Neuronal stem cell (in vitro differentiated cells): Measurements from ENCODE around the gene AOPEP.

Source experiments
- DNase-seq: peaks from one replicate; pipeline ENCODE4 v3.0.0-alpha.2; 2013; ENCODE audit warnings: low spot score
- H2AFZ ChIP-seq: one replicate; pipeline ENCODE4 v1.6.1; 2013; ENCODE audit warnings: mild to moderate bottlenecking, low read length, inconsistent platforms
- H2AK5ac ChIP-seq: 2 replicates; pipeline ENCODE4 v1.6.1; 2013; ENCODE audit warnings: low read depth, mild to moderate bottlenecking, inconsistent platforms, low read length, moderate library complexity, mixed read lengths
- H2BK120ac ChIP-seq: 2 replicates; pipeline ENCODE4 v1.6.1; 2013; ENCODE audit warnings: low read depth, mild to moderate bottlenecking, inconsistent platforms, low read length, moderate library complexity, mixed read lengths
- H2BK12ac ChIP-seq: one replicate; pipeline ENCODE4 v1.6.1; 2013; ENCODE audit warnings: low read length, inconsistent platforms
- H2BK15ac ChIP-seq: 2 replicates; pipeline ENCODE4 v1.6.1; 2013; ENCODE audit warnings: mild to moderate bottlenecking, low read length, inconsistent platforms, mixed read lengths
- H2BK5ac ChIP-seq: one replicate; pipeline ENCODE4 v1.6.1; 2013; ENCODE audit warnings: inconsistent platforms, mild to moderate bottlenecking, low read length, moderate library complexity
- H3K14ac ChIP-seq: one replicate; pipeline ENCODE4 v1.6.1; 2013; ENCODE audit warnings: low read length, inconsistent platforms
- H3K18ac ChIP-seq: 2 replicates; pipeline ENCODE4 v1.6.1; 2013; ENCODE audit warnings: low read length, inconsistent platforms
- H3K23ac ChIP-seq: 2 replicates; pipeline ENCODE4 v1.6.1; 2013; ENCODE audit warnings: low read depth, mild to moderate bottlenecking, mixed read lengths, low read length, inconsistent platforms; ENCODE audit not compliant: poor library complexity
- H3K27ac ChIP-seq: replicated peaks from 3 replicates; pipeline ENCODE4 v1.5.1; 2013; ENCODE audit warnings: low read length, inconsistent platforms
- H3K27me3 ChIP-seq, 3 experiments: 2 replicates each; pipeline ENCODE4 v1.6.1; 2013; ENCODE audit warnings: low read length in 3 of 3, mild to moderate bottlenecking in 2 of 3, inconsistent platforms in 1 of 3, low read depth in 1 of 3, mixed read lengths in 1 of 3, moderate library complexity in 1 of 3; ENCODE audit not compliant: control insufficient read depth in 3 of 3, insufficient read depth in 3 of 3
- H3K36me3 ChIP-seq, 2 donors: replicated peaks in 1 of 2; 2 replicates each; pipeline ENCODE4 v1.6.1; 2013; ENCODE audit warnings: low read length in 2 of 2; ENCODE audit not compliant: control insufficient read depth in 2 of 2, insufficient read depth in 2 of 2
- H3K4ac ChIP-seq: 2 replicates; pipeline ENCODE4 v1.6.1; 2013; ENCODE audit warnings: inconsistent platforms, mild to moderate bottlenecking, low read length, moderate library complexity
- H3K4me1 ChIP-seq, 2 donors: 1 replicate in 1 of 2; 2 replicates in 1 of 2; pipeline ENCODE4 v1.6.1; 2013; ENCODE audit warnings: low read length in 2 of 2, low read depth in 1 of 2; ENCODE audit not compliant: control insufficient read depth in 2 of 2, insufficient read depth in 1 of 2
- H3K4me2 ChIP-seq: one replicate; pipeline ENCODE4 v1.6.1; 2013; ENCODE audit warnings: mild to moderate bottlenecking, low read length, inconsistent platforms; ENCODE audit not compliant: insufficient read depth, poor library complexity, severe bottlenecking
- H3K4me3 ChIP-seq, 2 donors: 2 replicates each; pipeline ENCODE4 v1.5.1; 2013; ENCODE audit warnings: low read length in 2 of 2, mild to moderate bottlenecking in 2 of 2, inconsistent platforms in 1 of 2, moderate library complexity in 1 of 2
- H3K79me1 ChIP-seq: one replicate; pipeline ENCODE4 v1.6.1; 2013; ENCODE audit warnings: low read depth, mild to moderate bottlenecking, inconsistent platforms, low read length, moderate library complexity
- H3K9ac ChIP-seq: one replicate; pipeline ENCODE4 v1.6.1; 2013; ENCODE audit warnings: mild to moderate bottlenecking, low read depth, low read length, inconsistent platforms; ENCODE audit not compliant: poor library complexity
- H3K9me3 ChIP-seq, 2 donors: replicated peaks in 1 of 2; 2 replicates each; pipeline versions ENCODE3 to v1.6.1; 2013; ENCODE audit warnings: low read length in 2 of 2, mild to moderate bottlenecking in 2 of 2, inconsistent platforms in 1 of 2, low read depth in 1 of 2, mixed read lengths in 1 of 2, moderate library complexity in 1 of 2; ENCODE audit not compliant: control insufficient read depth in 2 of 2, insufficient read depth in 1 of 2
- H4K8ac ChIP-seq: one replicate; pipeline ENCODE4 v1.6.1; 2013; ENCODE audit warnings: low read depth, mild to moderate bottlenecking, inconsistent platforms, low read length, moderate library complexity
- H4K91ac ChIP-seq: one replicate; pipeline ENCODE4 v1.6.1; 2013; ENCODE audit warnings: low read length, low read depth, mild to moderate bottlenecking, inconsistent platforms; ENCODE audit not compliant: poor library complexity
- WGBS, 2 donors: extraction: QIAGEN DNeasy Blood & Tissue Kit; methylation state at CpG; one replicate each; pipeline ENCODE4 v1.1.7; 2013; ENCODE audit warnings: missing lambda C conversion rate in 2 of 2, mixed read lengths in 1 of 2; ENCODE audit not compliant: insufficient read length in 2 of 2, insufficient replicate concordance in 1 of 2; ENCODE audit errors: extremely low coverage in 2 of 2; 5-methylcytosine and 5-hydroxymethylcytosine counted together

AOPEP gene

DNA sequence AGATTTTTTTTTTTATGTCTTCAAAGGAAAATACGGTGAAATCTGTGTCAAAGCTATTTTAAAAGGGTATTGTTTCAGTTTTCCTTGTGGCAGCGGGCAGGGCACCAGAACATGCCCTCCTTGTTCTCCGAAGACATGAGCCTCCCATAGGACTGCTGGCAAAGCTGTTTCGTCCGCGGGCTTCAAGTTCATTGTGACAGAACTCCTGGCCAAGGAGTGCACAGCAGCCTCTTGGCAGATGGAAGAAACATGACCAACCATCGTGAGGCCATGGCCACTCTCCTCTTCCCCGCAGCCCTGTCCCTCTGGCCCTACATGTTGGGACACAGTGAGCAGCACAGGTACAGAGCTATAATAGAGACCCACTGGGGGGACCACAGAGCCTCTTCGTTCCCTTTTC, 99.5 kb downstream of the AOPEP start:
- Histone ChIP-seq H2BK5ac (no peak overlapping the region), H3K27me3 (no peaks in the 10 kb centered on the region), H3K36me3 (peaks cover 0 to 4% of the 10 kb centered on the region in 2 donors), H3K27ac (no peak overlapping the region), H3K14ac (no peak overlapping the region), H3K4me2 (no peak overlapping the region), H3K9ac (no peak overlapping the region), H3K9me3 (peaks cover 0 to 3% of the 10 kb centered on the region in 2 donors), H3K4ac (no peak overlapping the region), H3K18ac (peak overlapping the region; percentile 59), H3K79me1 (no peaks in the 10 kb centered on the region), H4K91ac (no peak overlapping the region), H2AFZ (no peak overlapping the region), H3K4me3 (no peak overlapping the region), H3K4me1 (peaks cover 9 to 19% of the 10 kb centered on the region in 2 donors), H2BK12ac (no peak overlapping the region), H2BK120ac (no peak overlapping the region), H4K8ac (no peak overlapping the region), H2AK5ac (no peak overlapping the region), H2BK15ac (no peak overlapping the region), H3K23ac (no peak overlapping the region)
- no CpG with 5 or more reads among the region's 9 CpGs for WGBS, 2 donors
- DNase-seq = no peak

DNA sequence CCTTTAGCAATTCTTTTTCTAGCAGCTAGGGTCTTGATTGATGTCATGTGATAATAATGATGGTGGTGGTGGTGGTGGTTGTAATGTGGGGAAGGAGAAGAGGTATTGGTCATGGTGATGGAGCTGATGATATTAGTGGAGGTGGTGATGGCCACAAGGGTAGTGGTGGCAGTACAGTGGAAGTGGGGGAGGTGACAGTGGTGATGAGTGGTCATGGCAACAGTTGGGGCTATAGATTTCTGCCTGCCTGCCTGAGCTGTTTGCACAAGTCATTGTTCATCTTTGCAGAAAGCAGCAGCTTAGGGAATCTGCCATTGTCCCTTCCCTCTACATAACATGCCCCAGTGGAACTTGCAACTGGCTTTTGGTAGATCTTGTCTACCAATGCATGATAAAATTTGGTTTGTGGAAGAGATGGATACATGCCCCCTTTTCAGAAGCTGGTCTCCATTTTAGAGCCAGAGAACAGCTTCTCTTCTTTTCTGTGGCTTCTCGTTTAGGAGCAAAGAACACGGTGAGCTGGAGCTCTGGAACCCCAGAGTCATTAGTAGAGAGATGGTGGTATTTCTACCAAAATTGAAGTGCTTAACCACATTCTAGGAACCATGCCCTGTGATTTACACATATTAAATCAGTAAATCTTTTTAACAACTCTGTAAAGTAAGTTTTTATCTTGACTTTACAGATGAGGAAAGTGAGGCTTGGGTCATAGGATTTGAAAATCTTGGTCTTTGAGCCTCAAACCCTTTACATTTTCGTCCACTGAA, 100.3 kb downstream of the AOPEP start:
- Histone ChIP-seq H2BK5ac (no peak overlapping the region), H3K9me3 (peaks cover 0 to 11% of the 10 kb centered on the region in 2 donors), H2AK5ac (no peak overlapping the region), H2BK120ac (no peak overlapping the region), H2BK12ac (no peak overlapping the region), H2BK15ac (no peak overlapping the region), H3K23ac (no peak overlapping the region), H3K36me3 (peaks cover 0 to 4% of the 10 kb centered on the region in 2 donors), H3K79me1 (no peaks in the 10 kb centered on the region), H3K27me3 (no peaks in the 10 kb centered on the region), H3K4ac (no peak overlapping the region), H3K18ac (no peak overlapping the region), H3K4me2 (no peak overlapping the region), H3K4me1 (peaks cover 9 to 14% of the 10 kb centered on the region in 2 donors), H2AFZ (no peak overlapping the region), H4K91ac (no peak overlapping the region), H3K14ac (no peak overlapping the region), H4K8ac (no peak overlapping the region), H3K9ac (peak overlapping the region; percentile 22), H3K4me3 (no peak overlapping the region), H3K27ac (no peak overlapping the region)
- WGBS, 2 donors = no CpG with 5 or more reads among the region's 3 CpGs
- DNase-seq = no peak

DNA sequence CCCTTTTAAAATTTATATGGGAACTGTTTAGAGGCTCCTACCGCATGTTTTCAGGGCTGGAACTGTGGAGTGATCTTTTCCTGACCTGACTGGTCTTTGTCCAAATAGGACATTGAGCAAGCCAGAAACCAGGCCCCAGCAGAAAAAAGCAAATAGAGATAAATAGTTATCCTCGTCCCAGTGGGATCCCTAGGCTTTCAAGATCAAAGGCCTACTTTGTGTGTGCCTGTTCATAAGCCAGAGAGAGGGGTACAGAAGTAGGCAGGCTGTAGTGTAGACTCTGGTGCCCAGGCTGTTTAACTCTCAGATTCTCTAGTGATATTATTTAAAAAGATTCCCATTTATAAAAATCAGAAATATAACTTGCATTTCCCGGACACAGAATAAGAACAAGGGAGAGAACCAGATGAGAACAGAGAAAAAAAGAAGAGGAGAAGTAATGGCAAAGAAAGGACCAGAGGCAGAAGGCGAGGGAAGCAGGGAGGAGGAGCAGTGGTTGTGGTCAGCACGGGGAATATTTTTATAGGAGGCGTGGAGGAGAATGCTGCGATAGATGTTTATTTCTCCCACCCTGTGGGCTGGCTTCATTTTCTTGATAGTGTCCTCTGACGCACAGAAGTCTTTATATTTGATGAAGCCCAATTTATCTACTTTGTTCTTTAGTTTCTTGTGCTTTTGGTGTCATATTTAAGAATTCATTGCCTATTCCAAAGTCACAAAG, 101.2 kb downstream of the AOPEP start:
- Histone ChIP-seq H3K4me3 (no peak overlapping the region), H2AK5ac (no peak overlapping the region), H4K8ac (no peak overlapping the region), H3K4me1 (peaks cover 6 to 7% of the 10 kb centered on the region in 2 donors), H3K18ac (no peak overlapping the region), H2BK120ac (no peak overlapping the region), H2AFZ (no peak overlapping the region), H3K27ac (no peak overlapping the region), H2BK12ac (no peak overlapping the region), H3K9ac (no peak overlapping the region), H2BK5ac (no peak overlapping the region), H4K91ac (no peak overlapping the region), H3K9me3 (peaks cover 0 to 13% of the 10 kb centered on the region in 2 donors), H3K36me3 (peaks cover 0 to 4% of the 10 kb centered on the region in 2 donors), H3K14ac (no peak overlapping the region), H3K79me1 (no peaks in the 10 kb centered on the region), H3K27me3 (no peaks in the 10 kb centered on the region), H3K4ac (no peak overlapping the region), H2BK15ac (no peak overlapping the region), H3K4me2 (no peak overlapping the region), H3K23ac (no peak overlapping the region)
- WGBS, 2 donors = no CpG with 5 or more reads among the region's 8 CpGs
- no peak for DNase-seq

DNA sequence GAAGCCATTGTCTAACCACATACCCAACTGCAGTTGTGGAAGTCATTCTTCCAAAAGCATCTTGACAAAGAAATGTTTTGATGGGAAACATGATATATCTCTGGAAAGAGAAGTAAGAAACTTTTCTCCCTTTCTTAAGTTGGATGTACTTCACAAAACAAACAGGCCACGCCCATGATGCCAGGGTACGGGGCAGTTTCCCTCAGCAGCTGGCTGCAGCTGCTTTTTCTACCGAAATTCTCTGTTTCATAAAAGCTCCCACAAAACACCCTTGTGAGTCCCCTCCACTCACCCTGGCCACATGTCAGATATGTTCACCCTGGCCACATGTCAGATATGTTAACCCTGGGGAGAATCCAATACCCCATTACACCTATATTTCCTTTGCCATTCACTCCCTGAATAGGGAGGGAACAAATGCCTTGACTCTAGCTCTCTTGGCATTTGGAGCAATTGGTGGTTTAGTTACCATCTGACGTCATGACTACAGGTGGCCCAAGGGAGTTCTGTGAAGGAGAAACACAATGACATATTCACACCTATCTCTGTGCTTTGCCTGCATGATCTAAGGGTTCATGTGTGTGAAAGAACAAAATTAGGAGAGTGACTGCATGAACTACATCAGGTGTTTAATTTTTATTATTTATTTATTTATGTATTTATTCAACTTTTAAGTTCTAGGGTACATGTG, 103.0 kb downstream of the AOPEP start:
- Histone ChIP-seq H4K91ac (no peak overlapping the region), H3K4me3 (no peak overlapping the region), H3K4me2 (no peak overlapping the region), H2BK120ac (no peak overlapping the region), H2AK5ac (no peak overlapping the region), H3K27me3 (no peaks in the 10 kb centered on the region), H3K9me3 (peaks cover 0 to 10% of the 10 kb centered on the region in 2 donors), H2AFZ (no peak overlapping the region), H3K23ac (no peak overlapping the region), H3K79me1 (no peaks in the 10 kb centered on the region), H2BK12ac (no peak overlapping the region), H2BK5ac (no peak overlapping the region), H3K14ac (no peak overlapping the region), H3K18ac (no peak overlapping the region), H4K8ac (no peak overlapping the region), H3K9ac (no peak overlapping the region), H3K36me3 (peaks cover 0 to 4% of the 10 kb centered on the region in 2 donors), H3K4me1 (peaks cover 6 to 7% of the 10 kb centered on the region in 2 donors), H3K4ac (no peak overlapping the region), H2BK15ac (no peak overlapping the region), H3K27ac (no peak overlapping the region)
- DNase-seq = no peak
- WGBS, 2 donors = no CpG with 5 or more reads among the region's 4 CpGs
